HCEC 1CT (cell line): ENCODE results near the gene STX8.

Experiments used
- DNase-seq: peaks from one replicate; pipeline ENCODE4 v3.0.0-alpha.2; 2017

STX8 gene

GRCh38 chr17:9203771-9204425, 371.7 kb downstream of the STX8 start:
- DNase-seq = no peak

GRCh38 chr17:9202532-9202931, 373.1 kb downstream of the STX8 start:
- peak; percentile 44 for DNase-seq

- DNase-seq = no peak
These were observed 374.8 kb downstream of the STX8 start for GRCh38 chr17:9200699-9201359.
